Measurements from ENCODE around the gene DAPK3.
"Not testable (repeated sequence)": the region's sequence is repeated elsewhere in the genome, so short reads cannot be mapped to it uniquely, and the experiment has no call there.

DAPK3 gene

DNA sequence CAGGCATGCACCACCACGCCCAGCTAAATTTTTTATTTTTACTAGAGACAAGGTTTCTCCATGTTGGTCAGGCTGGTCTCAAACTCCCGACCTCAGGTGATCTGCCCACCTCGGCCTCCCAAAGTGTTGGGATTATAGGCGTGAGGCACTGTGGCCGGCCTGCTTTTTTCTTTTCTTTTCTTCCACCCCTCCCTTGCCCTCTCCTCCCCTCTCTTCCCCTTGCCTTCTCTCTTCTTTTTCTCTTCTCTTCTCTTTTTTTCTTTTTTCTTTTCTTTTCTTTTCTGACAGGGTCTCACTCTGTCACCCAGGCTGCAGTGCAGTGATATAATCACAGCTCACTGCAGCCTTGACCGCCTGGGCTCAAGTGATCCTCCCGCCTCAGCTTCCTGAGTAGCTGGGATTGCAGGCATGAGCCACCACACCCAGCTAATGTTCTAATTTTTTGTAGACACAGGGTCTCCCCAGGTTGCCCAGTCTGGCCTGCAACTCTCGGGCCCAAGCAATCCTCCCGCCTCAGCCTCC, 18.1 kb downstream of the DAPK3 start:
- not testable (repeated sequence) for DNase-seq

DNA sequence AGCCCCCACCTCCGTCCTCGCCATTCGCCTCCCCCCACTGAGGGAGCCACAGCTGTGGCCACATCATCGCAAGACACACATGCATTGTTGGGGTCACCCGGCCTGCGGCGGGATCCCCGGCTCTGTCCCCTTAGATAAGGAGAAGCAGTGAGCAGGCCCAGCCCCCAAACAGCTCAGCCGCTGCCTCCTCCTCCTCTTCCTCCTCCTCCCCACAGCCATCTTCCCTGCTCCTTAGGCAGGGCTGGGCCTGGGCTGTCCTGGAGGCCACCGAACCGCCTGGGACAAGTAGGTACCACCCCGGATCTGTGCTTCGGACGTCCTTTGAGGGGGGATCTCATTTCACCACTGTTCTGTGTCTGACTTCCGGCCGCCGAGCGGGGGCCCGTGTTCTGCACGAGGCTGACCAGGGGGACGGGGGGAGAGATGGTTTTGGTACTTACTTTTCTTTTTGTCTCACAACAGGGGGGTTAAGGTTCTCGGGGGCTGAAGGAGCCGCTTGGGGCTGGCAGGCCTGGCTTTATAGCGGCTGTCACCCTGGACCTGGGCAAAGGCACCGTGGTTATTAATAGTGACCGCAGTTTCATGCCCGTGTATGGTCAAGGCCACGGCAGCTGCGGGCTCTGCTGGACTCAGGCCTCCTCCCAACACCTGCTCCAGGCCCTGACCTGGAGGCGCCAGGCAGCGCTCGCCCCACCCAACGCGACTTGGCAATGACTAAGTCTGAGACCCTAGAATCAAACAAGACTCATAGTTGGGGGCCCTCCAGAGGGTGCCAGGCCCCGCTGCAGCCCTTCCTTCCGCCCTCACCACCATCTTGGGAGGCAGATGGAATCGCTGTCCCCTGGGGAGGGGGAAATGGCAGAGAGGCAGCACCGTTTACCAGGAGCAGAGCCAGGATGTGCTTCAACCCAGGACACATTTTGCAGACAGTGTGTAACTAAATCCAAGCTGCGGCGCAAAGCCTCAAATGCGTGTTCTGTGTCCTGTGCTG, 19.7 kb downstream of the DAPK3 start:
- no peak for DNase-seq

GRCh38 chr19:3949997-3950859, 20.7 kb downstream of the DAPK3 start:
- no peak for DNase-seq

DNA sequence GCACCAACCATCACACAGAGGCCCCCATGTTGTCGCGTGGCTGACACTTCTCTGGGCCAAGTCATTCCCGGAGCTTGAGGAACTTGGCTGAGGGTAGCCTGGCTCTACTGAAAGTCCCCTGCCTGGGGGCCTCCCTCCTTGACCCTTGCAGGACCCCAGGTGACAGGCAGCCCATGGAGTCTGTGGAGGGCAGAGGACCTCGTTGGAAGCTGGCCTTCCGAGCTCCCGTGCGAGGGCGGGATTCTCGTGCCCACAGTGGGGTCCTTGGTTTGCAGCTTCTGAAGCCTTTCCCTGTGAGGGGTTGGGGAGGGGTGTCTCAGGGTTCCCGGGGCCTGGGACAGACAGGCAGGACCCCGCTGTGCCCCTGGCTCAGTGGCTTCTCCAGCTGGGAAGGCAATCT, 21.6 kb downstream of the DAPK3 start:
- DNase-seq, result no peak

- DNase-seq, result not testable (repeated sequence)
Observed at GRCh38 chr19:3947316-3947933, 23.5 kb downstream of the DAPK3 start.

GRCh38 chr19:3945838-3946237, 25.1 kb downstream of the DAPK3 start:
- no peak for DNase-seq

- no peak for DNase-seq
Observed at GRCh38 chr19:3944018-3944721, 26.7 kb downstream of the DAPK3 start.

DNA sequence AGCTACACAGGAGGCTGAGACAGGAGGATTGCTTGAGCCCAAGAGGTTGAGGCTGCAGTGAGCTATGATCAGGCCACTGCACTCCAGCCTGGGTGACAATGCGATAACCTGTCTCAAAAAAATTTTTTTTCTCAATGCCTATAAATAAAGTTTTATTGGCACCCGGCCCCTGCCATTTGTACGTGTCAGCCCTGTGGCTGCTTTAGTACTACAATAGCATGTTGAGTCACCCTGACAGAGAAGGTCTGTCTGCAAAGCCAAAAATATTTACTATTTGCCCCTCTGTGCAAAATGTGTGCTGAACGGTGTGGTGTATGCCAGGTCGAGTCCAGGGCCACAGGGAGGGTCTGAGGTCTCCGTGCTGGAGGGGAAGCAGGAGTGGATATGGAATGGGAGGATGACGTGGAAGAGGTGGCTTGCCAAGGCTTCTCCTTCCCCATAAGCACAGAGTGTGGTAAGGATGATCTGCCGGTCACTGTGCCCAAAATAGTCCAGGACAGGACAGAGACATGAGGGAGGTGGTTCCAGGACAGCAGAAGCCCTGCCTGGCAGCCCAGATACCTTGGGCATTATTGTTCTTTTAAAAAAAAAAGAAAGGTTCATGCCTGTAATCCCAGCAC, 28.0 kb downstream of the DAPK3 start:
- DNase-seq, result no peak

DNA sequence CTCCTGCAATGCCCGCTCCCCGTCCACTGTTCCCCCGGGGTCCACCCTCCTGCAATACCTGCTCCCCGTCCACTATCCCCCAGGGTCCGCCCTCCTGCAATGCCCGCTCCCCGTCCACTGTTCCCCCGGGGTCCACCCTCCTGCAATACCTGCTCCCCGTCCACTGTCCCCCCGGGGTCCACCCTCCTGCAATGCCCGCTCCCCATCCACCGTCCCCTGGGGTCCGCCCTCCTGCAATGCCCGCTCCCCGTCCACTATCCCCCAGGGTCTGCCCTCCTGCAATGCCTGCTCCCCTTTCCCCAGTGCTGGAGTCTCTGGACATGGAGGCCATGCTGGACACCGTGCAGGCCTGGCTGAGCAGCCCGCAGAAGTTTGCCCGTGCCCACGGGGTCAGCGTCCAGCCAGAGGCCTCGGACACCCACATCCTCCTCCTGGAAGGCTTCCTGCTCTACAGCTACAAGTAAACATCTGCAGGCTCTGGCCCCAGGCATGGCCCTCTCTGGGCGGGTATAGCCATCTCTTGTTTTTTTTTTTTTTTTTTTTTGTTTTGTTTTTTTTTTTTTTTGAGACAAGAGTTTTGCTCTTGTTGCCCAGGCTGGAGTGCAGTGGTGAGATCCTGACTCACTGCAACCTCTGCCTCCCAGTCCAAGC, 32.5 kb downstream of the DAPK3 start:
- DNase-seq, result not testable (repeated sequence)

DNA sequence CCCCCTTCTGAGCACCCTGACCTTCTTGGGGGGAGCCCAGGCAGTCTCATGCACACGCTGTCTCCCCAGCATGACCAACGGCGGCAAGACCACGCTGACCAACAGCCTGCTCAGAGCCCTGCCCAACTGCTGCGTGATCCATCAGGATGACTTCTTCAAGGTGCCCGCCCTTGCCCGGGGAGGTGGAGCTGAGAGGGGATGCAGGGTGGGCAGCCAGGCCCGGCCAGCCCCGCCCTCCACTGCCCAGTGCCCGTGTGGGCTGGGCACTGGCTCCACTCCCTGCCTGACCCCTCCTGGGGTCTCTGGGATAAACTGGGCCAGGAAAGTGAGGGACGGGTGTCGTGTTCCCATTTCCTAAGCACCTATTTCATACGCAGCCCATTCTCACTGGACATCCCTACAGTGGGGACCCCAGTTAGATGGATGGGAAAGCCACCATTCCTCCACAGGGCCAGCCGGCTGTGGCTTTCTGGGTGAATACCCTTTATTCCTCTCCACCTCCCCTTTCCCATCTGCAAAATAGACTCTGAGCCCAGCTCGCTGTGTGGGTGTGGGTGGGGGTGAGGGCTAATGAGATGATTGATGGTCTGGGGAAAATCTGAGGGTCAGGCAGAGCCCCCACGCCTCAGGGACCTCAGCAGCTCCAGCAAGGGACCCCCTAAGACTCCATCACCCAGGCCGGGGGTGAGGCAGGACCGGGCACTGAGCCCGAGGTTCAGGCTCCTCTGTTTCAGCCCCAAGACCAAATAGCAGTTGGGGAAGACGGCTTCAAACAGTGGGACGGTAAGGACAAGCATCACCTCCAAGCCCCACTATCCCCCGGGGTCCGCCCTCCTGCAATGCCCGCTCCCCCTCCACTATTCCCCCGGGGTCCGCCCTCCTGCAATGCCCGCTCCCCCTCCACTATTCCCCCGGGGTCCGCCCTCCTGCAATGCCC, 34.1 kb downstream of the DAPK3 start:
- DNase-seq, result no peak

- no peak for DNase-seq
Observed at GRCh38 chr19:3932931-3933810, 37.7 kb downstream of the DAPK3 start, which contains the start of gene NMRK2. NMRK2 (plus strand) TSS chr19:3933069; CDS start chr19:3933672, 603 bp downstream.

DNA sequence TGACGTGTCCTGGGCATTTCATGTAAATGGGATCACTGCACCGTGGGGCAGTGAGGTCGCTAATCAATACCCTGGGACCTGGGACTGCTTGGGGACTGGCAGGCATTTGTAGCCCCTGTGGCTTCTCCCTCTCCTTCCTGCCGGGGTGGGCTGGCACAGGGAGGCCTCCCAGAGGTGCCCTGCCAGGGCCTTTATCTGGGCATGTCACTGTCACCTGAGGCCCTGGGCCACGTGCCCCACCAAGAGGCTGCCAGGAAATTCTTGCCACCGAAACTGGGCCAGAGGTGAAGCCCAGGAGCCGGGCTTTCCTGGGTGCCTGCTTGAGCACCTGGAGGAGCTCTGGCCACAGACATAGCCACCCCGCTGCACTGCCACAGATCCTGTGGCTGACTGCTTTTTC, 39.9 kb downstream of the DAPK3 start:
- DNase-seq, result no peak

GRCh38 chr19:3923912-3924311, 47.0 kb downstream of the DAPK3 start:
- no peak for DNase-seq

DNA sequence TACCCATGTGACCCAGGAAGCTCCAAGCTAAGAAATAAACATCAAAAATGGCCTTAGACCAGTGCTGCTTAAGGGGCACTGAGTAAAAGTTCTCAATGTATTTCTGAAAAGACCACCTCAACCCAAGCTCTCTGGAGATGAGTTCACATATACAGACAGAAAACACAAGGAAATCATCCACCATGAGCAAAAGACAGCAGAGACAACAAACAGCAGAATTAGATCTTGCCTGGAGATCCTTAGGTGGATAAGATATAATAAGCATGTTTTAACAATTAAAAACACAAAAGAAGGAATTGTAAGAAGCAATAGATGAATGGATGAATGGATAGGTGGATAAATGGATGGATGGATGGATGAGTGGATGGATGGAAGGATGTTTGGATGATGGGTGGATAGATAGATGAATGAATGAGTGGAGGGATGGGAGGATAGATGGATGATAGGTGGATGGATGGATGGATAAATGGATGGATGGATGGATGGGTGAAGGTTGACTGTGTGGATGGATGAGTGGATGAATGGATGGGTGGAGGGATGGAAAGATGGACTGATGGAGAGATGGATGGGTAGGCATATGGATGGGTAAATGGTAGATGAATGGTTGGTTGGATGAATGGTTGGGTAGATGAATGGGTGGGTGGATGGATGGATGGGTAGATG, 47.7 kb downstream of the DAPK3 start:
- DNase-seq, result no peak

GRCh38 chr19:3919793-3920192, 51.1 kb downstream of the DAPK3 start:
- no peak for DNase-seq

GRCh38 chr19:3916033-3916432, 54.9 kb downstream of the DAPK3 start:
- no peak for DNase-seq

- DNase-seq, result no peak
Observed at GRCh38 chr19:3914199-3914598, 56.7 kb downstream of the DAPK3 start.

- DNase-seq, result no peak
Observed at GRCh38 chr19:3910105-3910504, 60.8 kb downstream of the DAPK3 start.
